ENCODE results near the gene ZNF107.

DNA sequence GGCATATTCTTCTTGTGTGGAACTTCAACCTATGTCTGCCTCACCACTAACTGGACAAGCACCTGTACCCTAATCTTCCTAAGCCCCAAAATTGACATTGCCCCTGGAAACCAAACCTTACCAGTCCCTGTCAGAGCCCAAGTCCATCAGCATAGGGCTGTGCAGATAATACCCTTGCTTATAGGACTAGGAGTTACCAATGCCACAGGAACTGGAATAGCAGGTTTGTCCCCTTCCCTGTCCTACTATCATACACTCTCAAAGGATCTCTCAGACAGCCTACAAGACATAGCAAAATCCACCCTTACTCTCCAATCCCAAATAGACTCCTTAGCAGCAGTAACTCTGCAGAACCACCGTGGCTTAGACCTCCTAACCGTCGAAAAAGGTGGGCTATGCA is 19.8 kb downstream of the ZNF107 start:
- no peak for TF ChIP-seq POLR2A (IDR thresholded peaks at IDR 0.05)
- TF ChIP-seq, protein P1, sequence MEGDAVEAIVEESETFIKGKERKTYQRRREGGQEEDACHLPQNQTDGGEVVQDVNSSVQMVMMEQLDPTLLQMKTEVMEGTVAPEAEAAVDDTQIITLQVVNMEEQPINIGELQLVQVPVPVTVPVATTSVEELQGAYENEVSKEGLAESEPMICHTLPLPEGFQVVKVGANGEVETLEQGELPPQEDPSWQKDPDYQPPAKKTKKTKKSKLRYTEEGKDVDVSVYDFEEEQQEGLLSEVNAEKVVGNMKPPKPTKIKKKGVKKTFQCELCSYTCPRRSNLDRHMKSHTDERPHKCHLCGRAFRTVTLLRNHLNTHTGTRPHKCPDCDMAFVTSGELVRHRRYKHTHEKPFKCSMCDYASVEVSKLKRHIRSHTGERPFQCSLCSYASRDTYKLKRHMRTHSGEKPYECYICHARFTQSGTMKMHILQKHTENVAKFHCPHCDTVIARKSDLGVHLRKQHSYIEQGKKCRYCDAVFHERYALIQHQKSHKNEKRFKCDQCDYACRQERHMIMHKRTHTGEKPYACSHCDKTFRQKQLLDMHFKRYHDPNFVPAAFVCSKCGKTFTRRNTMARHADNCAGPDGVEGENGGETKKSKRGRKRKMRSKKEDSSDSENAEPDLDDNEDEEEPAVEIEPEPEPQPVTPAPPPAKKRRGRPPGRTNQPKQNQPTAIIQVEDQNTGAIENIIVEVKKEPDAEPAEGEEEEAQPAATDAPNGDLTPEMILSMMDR (IDR thresholded peaks at IDR 0.05), result no peak
- TF ChIP-seq EP300 (IDR thresholded peaks at IDR 0.05), result no peak
